GM12892 (cell line): ENCODE data around the gene KCNA2.

Experiments
- POLR2A ChIP-seq: IDR thresholded peaks from 2 replicates; pipeline ENCODE4 v1.6.1; 2011; ENCODE audit warnings: low read depth, low read length, control low read depth
- POLR2AphosphoS5 ChIP-seq: IDR thresholded peaks from 2 replicates; pipeline ENCODE4 v1.6.1; 2011; ENCODE audit warnings: low read depth, low read length, control low read depth
- TAF1 ChIP-seq: IDR thresholded peaks from 2 replicates; pipeline ENCODE4 v1.6.1; 2011; ENCODE audit warnings: low read depth, mild to moderate bottlenecking, control low read depth, low read length, borderline replicate concordance

- TF ChIP-seq POLR2A: no peak
- TF ChIP-seq TAF1: no peak
- TF ChIP-seq POLR2AphosphoS5: no peak
Observed at GRCh38 chr1:110608247-110608646, 2.1 kb upstream of the KCNA2 start.
